ENCODE measurements around the gene RXRA. TPM values are rescaled to one million over a fixed set of nuclear protein-coding genes. Genes with fewer than 3 reads are reported as not detected.
A peak's percentile ranks its signal among the peaks of the same experiment; 100 is the strongest.

The RXRA gene
- total and polyA plus RNA-seq, 7 donors, result 37.7 to 192 (median 139) TPM

DNA sequence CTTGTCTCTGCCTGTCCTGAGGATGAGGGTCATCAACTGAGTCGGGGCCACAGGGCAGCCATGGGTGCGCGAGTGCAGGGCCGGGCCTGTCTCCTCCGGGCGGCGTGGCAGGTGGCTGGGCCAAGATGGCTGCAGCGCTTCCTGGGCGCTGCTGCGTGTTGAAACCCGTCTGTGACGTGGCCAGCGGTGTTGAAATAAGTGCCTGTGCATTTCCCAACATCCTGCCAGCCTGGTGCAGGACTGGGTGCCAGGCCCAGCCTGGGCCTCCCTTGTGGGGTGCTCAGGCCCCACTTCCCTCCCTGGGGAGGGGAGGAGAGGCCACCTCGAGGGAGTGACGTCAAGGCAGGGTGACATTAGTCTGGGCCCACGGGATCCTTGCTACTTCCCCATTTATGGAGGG lies 45.5 kb downstream of the RXRA start:
- H3K27ac ChIP-seq, result peak overlapping the region; percentile 92

DNA sequence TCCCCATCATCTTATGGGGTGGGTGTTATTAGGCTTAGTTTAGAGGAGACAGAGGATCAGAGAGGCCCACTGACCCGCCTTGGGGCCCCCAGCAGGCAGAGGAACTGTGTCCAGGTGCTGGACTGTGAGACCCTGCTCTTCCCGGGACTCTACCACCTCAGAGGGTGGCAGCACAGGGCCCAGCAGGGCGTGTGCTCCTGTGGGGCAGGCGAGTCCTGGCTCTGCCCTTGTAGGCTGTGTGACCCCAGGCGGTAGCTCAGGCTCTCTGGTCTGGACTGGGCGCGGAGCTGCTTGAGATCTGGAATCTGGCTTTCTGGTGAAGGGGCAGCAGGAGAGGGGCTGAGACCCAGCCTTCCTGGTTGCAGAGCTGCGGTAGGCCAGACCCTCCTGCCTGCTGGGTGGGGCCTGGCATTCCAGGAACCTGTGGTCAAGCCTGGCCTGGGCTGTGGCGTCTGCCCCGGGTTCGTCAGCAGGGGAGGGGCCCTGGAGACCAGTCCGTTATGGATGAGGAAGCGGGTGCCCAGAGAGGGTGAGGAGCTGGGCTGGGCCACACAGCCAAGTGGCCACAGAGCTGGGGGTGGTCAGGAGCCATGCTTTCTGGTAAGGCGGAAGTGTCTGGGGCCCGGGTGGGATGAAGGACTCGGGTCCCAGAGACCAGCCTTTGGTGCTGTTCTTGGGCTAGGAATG lies 46.5 kb downstream of the RXRA start:
- Histone ChIP-seq H3K9me3 (no peaks in the 10 kb centered on the region), H3K27me3 (ENCODE audit: insufficient read depth in 3 of 3, low read length in 2 of 3) (no peaks in the 10 kb centered on the region), H3K36me3 (ENCODE audit: insufficient read depth in 1 of 2, low read depth in 1 of 2) (no peaks in the 10 kb centered on the region), H3K4me1 (peaks cover 92% of the 10 kb centered on the region), H3K27ac (peak overlapping the region; percentile 92), H3K4me3 (peak overlapping the region; percentile 55)
- DNase-seq (peak; percentile 76 to 79), ATAC-seq (no peak)
- intact Hi-C loops (cut with DNase I), result loop anchor here in 1 of 2 donors (2.0 kb wide), 1 partner anchor 34 kb away; no protein-coding TSS in a partner anchor
- TF ChIP-seq, protein P1, sequence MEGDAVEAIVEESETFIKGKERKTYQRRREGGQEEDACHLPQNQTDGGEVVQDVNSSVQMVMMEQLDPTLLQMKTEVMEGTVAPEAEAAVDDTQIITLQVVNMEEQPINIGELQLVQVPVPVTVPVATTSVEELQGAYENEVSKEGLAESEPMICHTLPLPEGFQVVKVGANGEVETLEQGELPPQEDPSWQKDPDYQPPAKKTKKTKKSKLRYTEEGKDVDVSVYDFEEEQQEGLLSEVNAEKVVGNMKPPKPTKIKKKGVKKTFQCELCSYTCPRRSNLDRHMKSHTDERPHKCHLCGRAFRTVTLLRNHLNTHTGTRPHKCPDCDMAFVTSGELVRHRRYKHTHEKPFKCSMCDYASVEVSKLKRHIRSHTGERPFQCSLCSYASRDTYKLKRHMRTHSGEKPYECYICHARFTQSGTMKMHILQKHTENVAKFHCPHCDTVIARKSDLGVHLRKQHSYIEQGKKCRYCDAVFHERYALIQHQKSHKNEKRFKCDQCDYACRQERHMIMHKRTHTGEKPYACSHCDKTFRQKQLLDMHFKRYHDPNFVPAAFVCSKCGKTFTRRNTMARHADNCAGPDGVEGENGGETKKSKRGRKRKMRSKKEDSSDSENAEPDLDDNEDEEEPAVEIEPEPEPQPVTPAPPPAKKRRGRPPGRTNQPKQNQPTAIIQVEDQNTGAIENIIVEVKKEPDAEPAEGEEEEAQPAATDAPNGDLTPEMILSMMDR (IDR thresholded peaks at IDR 0.05), result no peak
- 76 to 82% (median 80%) methylated on average over 16 of the region's 16 CpGs for WGBS, 3 donors

More for the DNA sequence above, 45.5 kb downstream of the RXRA start:
- DNase-seq, result peak; percentile 87 to 95
- TF ChIP-seq, protein P1 (IDR thresholded peaks at IDR 0.05), result no peak
- Histone ChIP-seq H3K27me3 (ENCODE audit: insufficient read depth in 3 of 3, low read length in 2 of 3) (no peaks in the 10 kb centered on the region), H3K4me3 (peak overlapping the region; percentile 23), H3K36me3 (ENCODE audit: insufficient read depth in 1 of 2, low read depth in 1 of 2) (no peaks in the 10 kb centered on the region), H3K4me1 (peaks cover 92% of the 10 kb centered on the region), H3K9me3 (no peaks in the 10 kb centered on the region)
- intact Hi-C loops (cut with DNase I), result loop anchor here in 1 of 2 donors (2.0 kb wide), 1 partner anchor 35 kb away; no protein-coding TSS in a partner anchor
- WGBS, 3 donors, result 34 to 68% (median 35%) methylated on average over 15 to 16 of the region's 16 CpGs
- ATAC-seq, result peak; percentile 38 to 48 (median 42)

DNA sequence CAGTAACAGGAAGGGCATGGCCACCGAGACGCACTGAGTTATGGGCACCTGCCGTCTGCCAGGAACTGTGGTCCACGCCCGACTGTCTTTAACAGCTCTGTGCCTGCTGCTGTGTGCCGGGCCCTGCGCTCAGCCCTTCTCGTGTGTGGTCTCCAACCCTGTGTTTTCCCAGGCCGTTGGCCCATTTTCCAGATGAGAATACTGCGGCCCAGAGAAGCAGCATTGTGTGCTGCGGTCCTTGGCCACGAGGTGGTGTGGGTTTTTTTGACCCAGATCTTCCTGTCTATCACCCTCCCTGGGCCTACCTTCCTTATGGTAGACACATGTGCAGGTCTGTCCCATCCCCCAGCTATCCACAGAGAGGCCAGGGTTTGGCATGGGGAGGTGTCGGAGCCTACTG lies 47.0 kb downstream of the RXRA start:
- Histone ChIP-seq H3K27ac (peak overlapping the region; percentile 92), H3K36me3 (ENCODE audit: insufficient read depth in 1 of 2, low read depth in 1 of 2) (no peaks in the 10 kb centered on the region), H3K4me3 (peak overlapping the region; percentile 55), H3K27me3 (ENCODE audit: insufficient read depth in 3 of 3, low read length in 2 of 3) (no peaks in the 10 kb centered on the region), H3K4me1 (peaks cover 92% of the 10 kb centered on the region), H3K9me3 (no peaks in the 10 kb centered on the region)
- 61 to 82% (median 64%) methylated on average over 10 to 13 of the region's 13 CpGs for WGBS, 3 donors
- intact Hi-C loops (cut with DNase I), result loop anchor here in 1 of 2 donors (2.0 kb wide), 1 partner anchor 34 kb away; no protein-coding TSS in a partner anchor
- DNase-seq (no peak), ATAC-seq (peak in 2 of 4 donors; percentile 4 to 9)
- TF ChIP-seq, protein P1 (IDR thresholded peaks at IDR 0.05), result peak; percentile 28

DNA sequence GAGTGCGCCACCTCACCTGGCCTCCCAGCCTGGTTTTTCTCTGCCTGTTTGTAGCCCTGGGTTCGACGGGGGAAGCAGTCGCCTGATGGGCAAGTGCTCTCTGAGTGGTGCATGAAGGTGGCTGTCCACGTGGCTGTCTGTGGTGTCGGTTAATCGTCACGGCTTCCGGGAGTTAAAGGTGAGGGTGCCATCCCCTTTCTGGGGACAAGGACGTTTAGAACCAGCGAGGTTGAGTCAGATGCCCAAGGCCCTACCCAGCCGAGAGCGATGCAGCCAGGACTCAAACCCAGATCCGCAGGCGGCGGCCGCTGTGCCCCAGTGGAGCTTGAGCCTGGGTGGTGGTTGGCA lies 47.7 kb downstream of the RXRA start:
- no peaks in the 10 kb centered on the region for H3K9me3 ChIP-seq
- peaks cover 96% of the 10 kb centered on the region for H3K4me1 ChIP-seq
- no peaks in the 10 kb centered on the region for H3K27me3 ChIP-seq (ENCODE audit: insufficient read depth in 3 of 3, low read length in 2 of 3)
- intact Hi-C loops (cut with DNase I), result loop anchor here in 1 of 2 donors (2.0 kb wide), 1 partner anchor 33 kb away; no protein-coding TSS in a partner anchor
- no peaks in the 10 kb centered on the region for H3K36me3 ChIP-seq (ENCODE audit: insufficient read depth in 1 of 2, low read depth in 1 of 2)
- DNase-seq, result no peak
- peak overlapping the region; percentile 92 for H3K27ac ChIP-seq
- TF ChIP-seq, protein P1 (IDR thresholded peaks at IDR 0.05), result no peak
- H3K4me3 ChIP-seq, result peak overlapping the region; percentile 55
- no peak for ATAC-seq
- WGBS, 3 donors, result 69 to 87% (median 73%) methylated on average over 17 of the region's 17 CpGs

Measured in psoas muscle (tissue), 8 donors.